ENCODE measurements around the gene RPL36AL.
"Not testable (repeated sequence)": the region's sequence is repeated elsewhere in the genome, so short reads cannot be mapped to it uniquely, and the experiment has no call there.

The RPL36AL gene

DNA sequence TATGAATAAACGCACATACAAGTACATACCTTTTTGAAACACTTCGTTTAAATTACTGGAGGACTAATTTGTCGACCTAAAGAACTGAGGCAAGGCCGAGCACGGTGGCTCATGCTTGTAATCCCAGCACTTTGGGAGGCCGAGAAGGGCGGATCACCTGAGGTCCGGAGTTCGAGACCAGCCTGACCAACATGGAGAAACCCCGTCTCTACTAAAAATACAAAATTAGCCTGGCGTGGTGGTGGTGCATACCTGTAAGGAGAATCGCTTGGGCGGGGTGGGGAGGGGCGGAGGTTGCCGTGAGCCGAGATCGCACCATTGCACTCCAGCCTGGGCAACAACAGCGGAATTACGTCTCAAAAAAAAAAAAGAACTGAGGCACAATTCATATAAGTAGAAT lies 1.2 kb downstream of the RPL36AL start:
- DNase-seq, result not testable (repeated sequence)

DNA sequence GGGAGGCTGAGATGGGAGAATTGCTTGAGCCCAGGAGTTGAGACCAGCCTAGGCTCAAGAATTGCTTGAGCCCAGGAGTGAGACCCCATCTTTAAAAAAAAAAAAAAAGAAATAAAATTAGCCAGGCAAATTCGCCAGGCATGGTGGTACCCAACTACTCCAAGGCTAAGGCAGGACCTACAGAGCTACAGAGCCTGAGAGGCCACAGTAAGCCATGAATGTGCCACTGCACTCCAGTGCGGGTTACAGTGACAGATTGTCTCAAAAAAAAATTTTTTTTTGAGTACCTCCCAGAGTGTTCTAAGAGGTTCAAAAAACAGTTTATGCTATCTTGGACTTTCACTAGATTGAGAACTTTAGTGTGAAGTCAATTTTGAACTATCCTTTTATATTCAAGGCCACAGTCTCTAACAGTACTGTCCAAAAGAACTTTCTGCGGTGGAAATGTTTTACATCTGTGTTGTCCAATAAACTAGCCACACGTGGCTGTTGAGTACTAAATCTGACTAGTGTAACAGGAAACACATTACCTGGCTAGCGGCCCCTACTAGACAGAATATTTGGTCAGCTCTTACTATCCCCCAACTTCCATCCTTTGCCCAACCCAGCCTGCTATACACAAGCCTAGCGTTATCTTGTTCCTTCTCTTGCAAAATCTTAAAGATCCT lies 2.4 kb downstream of the RPL36AL start:
- no peak for DNase-seq

DNA sequence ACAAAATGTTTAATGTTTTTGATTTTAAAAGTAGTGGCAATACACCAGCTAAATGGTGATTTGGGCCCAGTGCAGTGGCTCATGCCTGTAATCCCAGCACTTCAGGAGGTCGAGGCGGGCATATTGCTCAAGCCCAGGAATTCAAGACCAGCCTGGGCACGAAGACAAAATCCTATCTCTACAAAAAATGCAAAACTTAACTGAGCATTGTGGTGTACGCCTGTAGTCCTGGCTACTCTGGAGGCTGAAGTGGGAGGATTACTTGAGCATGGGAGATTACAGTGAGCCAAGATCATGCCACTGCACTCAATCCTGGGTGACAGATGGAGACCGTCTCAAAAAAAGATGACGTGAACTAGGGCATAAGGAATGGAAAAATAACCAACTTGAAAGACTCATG lies 4.7 kb downstream of the RPL36AL start:
- DNase-seq, result no peak

DNA sequence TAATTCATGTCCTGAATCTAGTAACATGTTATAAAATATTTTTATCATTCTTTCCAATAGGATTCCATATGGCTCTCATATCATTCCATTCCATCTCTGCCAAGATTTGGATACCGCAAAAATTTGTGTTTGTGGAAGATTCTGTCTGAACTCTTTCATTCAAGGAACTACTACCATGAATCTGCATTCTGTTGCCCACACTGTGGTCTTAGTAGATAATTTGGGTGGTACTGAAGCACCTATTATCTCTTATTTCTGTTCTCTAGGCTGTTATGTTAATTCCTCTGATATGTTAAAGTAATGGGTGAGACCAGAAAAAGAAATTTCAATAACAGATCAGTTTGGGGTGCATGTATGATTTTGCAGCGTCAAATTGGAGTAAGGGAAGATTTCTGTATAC lies 6.2 kb downstream of the RPL36AL start:
- no peak for DNase-seq

DNA sequence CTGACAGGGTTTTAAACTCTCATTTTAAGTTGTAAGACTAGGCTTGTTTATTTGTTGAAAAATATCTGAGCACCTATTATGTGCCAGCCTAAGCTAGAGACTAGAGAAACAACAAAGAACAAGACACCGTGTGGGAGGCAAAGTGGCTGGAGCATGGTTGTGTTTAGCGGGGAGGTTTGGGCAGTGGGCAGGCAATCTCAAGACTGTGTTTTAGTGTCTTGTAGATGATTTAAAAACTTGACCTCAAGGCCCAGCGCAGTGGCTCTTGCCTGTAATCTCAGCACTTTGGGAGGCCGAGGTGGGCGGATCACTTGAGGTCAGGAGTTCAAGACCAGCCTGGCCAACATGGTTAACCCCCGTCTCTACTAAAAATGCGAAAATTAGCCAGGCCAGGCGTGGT lies 7.8 kb downstream of the RPL36AL start:
- no peak for DNase-seq

DNA sequence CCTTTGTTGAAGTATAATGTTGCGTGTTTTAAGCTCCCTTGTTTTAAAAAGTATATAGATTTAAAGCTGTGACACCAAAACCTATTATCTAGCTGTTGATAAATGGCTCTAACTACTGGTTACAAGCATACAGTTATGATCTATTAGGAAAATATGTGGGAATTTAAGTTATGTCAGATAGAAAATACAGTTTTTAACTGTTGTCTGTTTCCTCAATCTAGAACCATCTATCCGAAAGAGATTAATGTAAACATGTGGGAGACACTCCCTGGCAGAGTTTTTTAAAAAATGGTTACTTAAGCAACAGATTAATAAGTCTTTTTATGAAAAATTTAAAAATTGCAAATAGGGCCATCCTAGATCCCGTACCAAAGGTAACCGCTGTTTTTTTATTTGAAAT lies 8.2 kb downstream of the RPL36AL start:
- DNase-seq, result no peak

DNA sequence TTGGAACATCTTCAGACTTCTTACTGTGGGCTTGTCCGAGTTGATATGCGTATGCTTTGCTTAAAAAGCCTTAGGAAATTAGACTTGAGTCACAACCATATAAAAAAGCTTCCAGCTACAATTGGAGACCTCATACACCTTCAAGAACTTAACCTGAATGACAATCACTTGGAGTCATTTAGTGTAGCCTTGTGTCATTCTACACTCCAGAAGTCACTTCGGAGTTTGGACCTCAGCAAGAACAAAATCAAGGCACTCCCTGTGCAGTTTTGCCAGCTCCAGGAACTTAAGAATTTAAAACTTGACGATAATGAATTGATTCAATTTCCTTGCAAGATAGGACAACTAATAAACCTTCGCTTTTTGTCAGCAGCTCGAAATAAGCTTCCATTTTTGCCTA lies 12.8 kb downstream of the RPL36AL start:
- DNase-seq, result no peak

DNA sequence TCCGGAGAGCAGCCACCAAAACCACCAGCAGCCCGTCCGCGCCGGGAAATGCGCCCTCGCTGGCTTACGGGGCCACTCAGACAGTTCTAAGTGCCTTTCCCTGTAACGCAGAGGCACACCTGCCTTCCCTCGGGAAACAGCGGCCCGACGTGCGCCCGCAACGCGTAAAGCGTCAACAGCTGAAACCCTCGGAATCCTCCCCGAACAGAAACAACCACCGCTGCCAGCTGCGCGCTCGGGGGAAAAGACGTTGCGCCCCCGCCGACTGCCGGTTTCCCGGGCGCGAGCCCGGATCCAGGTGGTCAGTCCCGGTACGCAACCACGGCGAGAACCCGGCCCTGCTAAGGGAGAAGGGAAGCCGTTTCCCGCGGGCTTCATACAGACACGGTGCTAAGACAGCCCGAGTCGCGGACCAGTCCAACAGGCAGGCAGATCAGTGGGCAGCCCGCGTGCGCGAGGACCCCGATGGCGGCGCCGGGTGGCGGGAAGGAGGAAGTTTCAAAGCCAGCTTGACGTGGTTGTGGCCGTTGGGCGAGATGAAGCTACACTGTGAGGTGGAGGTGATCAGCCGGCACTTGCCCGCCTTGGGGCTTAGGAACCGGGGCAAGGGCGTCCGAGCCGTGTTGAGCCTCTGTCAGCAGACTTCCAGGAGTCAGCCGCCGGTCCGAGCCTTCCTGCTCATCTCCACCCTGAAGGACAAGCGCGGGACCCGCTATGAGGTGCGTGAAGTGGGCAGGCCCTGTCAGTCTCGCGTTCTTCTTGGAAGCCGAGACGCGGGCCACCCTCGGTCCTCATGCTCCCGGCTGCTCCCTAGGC lies 21.7 kb downstream of the RPL36AL start, which contains the start of gene LRR1:
Gene LRR1, plus strand, starts transcription at position 456 of the 816 bp plus-strand sequence. Its CDS starts 81 bp downstream, at position 537.
- DNase-seq, result peak; percentile 70

DNA sequence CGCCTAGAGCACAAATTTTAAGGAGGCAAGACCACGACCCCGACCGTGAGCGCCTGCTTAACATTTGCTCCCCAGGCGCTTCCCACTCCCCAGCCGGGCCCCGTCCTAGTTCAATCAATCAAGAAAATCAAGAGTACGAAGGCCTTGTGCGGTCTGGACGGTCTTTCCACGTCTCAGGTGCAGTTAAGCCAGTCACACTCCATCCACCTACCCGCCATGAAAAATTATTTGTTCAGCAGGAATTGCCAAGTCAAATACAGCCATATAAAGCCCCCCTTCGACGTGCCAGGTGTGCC lies 22.3 kb downstream of the RPL36AL start:
- DNase-seq, result no peak

DNA sequence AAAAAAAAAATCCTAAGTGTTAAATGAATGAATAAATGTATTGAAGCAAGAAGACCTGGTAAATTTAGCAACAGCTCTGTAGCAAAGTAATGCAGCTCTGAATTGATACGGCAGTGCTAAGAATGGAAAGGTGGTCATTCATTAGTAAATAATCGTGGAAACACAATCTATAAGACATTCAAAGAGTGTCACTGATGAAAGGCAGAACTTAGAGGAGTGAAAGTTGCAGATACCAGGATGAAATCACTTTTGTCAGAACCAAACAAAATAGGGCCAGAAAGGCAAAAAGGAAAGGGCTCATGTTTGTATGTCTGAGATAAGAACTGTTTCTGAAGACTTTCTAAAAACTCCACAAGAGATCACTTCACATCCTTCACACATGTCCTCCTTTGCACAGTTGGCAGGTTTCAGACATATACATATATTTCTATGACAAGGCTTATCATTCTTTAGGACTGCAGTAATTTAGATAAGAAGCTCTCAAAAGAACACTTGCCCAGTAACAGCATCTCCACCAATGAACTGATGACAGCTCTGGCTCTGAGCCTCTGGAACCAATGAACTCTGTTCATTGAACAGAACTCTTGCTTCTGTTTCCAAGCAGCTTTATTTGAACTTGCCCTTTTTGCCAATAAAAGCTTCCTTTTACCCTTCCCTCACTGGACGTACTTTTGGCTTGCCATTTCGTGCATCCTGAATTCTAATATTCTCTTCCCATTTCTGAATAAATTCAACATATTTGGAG lies 25.9 kb downstream of the RPL36AL start:
- no peak for DNase-seq

DNA sequence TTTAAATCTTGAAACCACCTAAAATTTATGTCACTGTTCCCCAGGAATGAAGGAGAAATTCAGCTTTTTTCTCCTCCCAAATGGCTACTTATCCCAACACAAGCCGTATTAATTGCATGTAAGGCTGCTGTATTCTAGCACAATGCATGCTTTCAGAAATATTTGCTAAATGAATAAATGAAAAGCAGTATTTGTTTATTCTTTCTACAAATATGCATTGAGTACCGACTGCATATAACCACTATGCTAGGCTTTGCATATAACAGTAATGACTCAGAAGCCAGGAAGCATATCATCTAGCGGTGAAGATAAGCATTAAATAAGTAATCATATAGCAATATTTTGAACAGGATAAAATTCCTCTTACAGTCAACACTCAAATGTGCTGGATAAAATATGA lies 27.4 kb downstream of the RPL36AL start:
- DNase-seq, result no peak

DNA sequence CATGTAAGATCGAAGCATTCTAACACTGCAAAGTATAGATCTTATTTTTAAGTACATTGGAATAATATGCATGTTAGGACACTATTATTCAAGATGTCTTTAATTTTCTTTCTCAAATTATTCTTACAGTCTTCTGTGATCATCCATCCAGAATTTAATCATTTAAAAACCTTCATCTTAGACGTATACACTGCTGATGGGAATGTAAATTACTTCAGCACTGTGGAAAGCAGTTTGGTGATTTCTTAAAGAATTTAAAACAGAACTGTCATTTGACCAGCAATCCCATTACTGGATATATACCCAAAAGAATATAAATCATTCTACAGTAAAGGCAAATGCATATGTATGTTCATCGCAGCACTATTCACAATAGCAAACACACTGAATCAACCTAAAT lies 31.0 kb downstream of the RPL36AL start:
- no peak for DNase-seq

DNA sequence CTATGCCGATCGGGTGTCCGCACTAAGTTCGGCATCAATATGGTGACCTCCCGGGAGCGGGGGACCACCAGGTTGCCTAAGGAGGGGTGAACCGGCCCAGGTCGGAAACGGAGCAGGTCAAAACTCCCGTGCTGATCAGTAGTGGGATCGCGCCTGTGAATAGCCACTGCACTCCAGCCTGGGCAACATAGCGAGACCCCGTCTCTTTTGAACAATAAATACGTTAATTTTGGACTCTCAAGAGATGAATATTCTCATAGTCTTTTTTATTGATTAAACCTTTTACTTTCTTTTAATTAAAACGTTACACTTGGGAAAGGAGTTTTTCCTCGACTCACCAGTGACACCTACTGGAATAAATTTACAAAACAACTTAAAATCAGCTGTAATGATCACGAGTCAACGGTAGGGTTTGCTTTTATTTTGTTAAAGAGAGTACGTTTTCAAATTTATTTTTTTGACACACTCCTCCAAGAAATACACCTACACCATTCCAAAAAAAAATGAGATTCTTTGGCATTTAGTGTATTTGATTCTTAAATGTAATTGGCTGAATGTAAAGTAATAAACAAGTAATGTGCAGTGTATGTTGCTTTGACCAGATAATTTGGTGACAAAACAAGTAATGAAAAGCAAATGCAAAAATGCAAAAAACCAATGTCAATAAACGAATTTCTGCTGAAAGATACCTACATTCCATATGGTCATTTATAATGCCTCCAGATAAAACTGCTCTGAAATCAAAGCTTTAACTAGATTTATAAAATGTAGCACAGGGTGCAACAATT lies 33.6 kb downstream of the RPL36AL start:
- no peak for DNase-seq

DNA sequence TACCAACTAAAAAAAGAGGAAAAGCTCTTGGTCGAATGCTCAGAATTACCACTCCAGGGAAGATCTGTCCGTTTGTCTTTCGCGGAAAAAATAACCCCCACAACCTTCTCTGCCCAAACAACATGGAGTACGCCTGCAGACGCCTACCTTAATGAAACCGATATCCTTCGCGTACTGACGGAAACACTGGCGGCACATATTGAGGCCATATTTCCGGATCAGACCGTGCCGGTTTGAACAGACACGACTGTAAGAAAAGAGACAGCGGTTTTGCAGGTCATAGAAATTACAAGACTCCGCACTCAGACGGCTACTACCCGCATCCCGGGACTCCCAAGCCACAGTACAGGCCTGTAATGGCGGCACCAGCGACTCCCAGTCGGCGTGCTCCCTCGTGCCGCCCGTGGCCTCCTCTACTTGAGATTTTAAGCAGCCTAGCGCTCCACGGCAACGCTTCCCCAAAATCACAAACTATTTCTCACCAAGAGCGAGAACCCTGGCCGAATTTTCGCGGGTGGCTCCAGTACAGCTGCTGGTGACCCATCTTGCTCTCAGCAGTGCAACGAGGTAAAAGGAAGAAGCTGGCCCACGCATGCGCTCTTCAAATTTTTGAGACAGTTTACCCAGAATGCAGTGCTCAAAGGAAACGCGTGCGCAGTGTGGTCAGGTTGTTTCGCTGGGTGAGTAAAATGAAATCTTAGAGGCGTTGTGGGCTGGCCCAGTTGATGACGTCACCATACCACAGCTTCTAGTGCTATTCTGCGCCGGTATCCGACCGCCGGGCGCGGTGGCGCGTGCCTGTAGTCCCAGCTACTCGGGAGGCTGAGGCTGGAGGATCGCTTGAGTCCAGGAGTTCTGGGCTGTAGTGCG lies 34.4 kb downstream of the RPL36AL start, which contains the start of gene RPS29:
Gene RPS29, minus strand, starts transcription at position 578 of the 870 bp plus-strand sequence. Its CDS starts 34 bp downstream, at position 544.
- peak; percentile 77 for DNase-seq

DNA sequence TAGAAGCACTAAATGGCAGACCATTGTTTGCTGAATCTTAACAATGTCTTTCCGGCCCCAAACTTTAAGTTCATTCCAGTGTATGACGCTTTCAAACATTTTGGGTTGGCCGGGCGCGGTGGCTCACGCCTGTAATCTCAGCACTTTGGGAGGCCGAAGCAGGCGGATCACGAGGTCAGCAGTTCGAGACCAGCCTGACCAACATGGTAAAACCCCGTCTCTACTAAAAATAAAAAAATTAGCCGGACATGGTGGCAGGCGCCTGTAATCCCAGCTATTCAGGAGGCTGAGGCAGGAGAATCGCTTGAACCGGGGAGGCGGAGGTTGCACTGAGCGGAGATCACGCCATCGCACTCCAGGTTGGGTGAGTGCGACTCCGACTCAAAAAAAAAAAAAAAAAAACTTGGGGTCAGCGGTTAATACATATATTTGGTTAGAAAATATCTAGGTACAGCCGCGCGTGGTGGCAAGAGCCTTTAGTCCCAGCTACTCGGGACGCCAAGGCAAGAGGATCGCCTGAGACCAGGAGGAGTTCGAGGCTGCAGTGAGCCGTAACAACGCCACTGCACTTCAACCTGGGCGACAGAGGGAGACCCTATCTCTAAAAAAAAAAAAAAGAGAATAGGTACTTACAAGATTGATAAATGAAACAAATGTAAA lies 35.3 kb downstream of the RPL36AL start:
- DNase-seq, result not testable (repeated sequence)

DNA sequence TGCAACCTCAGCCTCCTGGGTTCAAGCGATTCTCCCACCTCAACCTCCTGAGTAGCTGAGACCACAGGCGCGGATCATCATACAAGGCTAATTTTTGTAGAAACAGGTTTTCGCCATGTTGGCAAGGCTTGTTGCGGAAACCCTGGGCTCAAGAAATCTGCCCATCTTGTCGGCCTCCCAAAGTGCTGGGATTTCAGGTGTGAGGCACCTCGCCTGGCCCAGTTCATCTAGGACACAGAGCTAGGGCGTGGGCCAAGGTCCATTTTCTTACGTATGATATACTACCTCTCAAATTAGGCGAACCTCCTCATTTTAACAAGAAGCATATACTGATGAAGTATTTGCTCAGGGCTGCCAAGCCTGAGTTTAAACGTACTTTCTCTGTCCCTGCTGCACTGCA lies 36.4 kb downstream of the RPL36AL start:
- no peak for DNase-seq

DNA sequence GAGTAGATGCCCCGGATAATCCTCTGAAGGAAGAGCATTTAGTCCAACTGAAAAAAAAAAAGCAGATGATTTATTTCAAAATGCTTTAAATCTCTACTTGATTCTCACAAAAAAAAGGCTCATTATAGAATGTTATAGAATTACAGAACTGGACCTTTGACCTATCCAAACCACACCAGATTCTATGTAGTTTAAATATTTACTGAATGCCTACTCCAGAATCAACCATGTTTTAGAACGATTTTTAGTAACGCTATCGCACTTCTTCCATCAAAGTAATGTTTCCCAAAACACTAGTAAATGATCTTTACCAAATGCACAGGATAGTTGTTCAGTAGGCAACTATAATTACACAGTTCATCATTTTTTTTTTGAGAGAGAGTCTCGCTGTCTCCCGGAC lies 36.8 kb downstream of the RPL36AL start:
- DNase-seq, result no peak

DNA sequence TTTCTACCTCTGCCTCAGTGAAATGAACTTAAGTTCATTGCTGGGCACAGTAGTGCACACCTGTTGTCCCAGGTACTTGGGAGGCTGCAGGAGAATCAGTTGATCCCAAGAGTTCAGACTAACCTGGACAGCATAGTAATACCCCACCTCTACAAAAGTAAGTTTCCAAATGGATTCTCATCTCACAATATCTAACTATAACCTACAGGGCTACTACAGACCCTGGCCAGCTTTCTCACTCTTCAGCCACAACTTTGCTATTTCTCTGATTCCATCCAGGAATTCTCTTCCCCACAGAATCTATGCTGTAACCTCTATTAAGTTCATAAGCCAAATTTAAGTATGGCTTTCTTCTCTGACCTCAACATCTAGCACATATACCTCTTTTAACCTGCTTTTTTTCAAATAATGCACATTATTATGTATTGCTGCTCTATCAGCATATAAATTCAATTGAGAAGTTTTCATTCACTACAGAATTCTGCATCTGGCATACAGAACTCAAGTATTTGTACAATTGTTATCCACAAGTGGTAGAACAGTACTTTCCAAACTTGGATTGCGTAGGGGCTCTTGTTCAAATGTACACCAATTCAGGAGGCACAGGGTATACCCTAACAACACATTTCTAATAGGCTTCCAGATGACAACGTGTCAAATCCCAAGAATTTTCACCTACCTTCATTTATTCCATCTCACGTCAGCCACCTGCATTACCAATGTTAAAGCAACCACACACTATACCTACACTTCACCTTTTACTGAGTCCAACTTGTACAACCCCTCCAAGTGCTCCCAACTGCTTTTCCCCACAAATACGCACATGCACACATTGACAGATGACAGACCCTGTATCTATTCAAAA lies 38.1 kb downstream of the RPL36AL start:
- no peak for DNase-seq

DNA sequence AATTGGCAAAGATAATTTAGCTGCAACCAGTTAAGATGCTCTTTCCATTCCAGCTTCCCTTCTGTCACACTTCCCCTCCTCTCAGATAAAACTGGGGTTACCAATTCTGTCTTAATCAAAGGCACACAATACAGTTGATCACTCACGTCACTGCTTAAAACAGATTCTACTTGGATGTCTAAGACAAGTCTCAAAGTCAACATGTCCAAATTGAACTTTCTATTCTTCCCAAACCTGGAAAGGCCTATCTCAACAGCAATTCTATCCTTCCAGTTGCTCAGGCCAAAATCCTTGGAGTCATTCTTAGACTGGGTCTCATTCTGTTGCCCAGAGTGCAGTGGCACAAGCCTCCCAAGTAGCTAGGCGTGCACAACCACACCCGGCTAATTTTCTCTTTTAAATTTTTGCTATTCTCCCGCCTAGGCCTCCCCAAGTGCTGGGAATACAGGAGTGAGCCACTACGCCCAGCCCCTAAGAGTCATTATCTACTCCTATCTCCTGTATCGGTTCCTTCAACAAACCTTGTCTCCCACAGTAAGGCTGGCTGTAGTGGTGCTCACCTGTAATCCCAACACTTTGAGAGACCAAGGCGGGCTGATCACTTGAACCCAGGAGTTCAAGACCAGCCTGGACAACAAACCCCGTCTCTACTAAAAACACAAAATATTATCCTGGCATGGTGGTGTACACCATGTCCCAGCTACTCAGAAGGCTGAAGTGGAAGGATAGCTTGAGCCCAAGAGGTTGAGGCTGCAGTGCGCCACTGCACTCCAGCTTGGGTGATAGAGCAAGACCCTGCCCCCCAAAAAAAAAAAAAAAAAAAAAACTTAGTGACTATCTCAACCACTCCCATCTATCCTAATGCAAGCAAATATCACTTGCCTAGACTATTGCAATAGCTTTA lies 39.0 kb downstream of the RPL36AL start:
- no peak for DNase-seq

All from activated gamma-delta T cell (primary cell).